Esophagus muscularis mucosa (tissue), 4 donors: ENCODE results near the gene TAF1B.

Source experiments
- EP300 ChIP-seq: sonication (generic); formaldehyde crosslinking; IDR thresholded peaks from one replicate; pipeline ENCODE4 v1.6.1; 2017; ENCODE audit warnings: antibody characterized with exemption
- POLR2A ChIP-seq: fragments of 450-650 bp; IDR thresholded peaks from one replicate; pipeline ENCODE4 v1.6.1; 2017; ENCODE audit warnings: antibody characterized with exemption, moderate library complexity, mild to moderate bottlenecking, low read depth
- POLR2AphosphoS5 ChIP-seq, 2 donors: sonication (generic); formaldehyde crosslinking; IDR thresholded peaks; one replicate each; pipeline ENCODE4 v1.6.1; 2017; ENCODE audit warnings: antibody characterized with exemption in 2 of 2
- TF ChIP-seq, protein P1 (sequence below), 3 experiments: fragments of 200-600 bp in 2 of 3; fragments of 450-650 bp in 1 of 3; sonication (generic) in 2 of 3; IDR thresholded peaks; one replicate each; pipeline ENCODE4 v1.5.1; 2017 to 2019; ENCODE audit warnings: antibody characterized with exemption in 3 of 3, mild to moderate bottlenecking in 2 of 3, moderate library complexity in 1 of 3

GRCh38 chr2:9824956-9825720, 18.1 kb upstream of the TAF1B start:
- TF ChIP-seq POLR2A, result no peak
- TF ChIP-seq, protein P1, sequence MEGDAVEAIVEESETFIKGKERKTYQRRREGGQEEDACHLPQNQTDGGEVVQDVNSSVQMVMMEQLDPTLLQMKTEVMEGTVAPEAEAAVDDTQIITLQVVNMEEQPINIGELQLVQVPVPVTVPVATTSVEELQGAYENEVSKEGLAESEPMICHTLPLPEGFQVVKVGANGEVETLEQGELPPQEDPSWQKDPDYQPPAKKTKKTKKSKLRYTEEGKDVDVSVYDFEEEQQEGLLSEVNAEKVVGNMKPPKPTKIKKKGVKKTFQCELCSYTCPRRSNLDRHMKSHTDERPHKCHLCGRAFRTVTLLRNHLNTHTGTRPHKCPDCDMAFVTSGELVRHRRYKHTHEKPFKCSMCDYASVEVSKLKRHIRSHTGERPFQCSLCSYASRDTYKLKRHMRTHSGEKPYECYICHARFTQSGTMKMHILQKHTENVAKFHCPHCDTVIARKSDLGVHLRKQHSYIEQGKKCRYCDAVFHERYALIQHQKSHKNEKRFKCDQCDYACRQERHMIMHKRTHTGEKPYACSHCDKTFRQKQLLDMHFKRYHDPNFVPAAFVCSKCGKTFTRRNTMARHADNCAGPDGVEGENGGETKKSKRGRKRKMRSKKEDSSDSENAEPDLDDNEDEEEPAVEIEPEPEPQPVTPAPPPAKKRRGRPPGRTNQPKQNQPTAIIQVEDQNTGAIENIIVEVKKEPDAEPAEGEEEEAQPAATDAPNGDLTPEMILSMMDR (IDR thresholded peaks at IDR 0.05), result no peak
- TF ChIP-seq EP300, result no peak
- TF ChIP-seq POLR2AphosphoS5 (IDR thresholded peaks at IDR 0.05), result no peak
